Sigmoid colon (tissue), 4 donors: Measurements from ENCODE around the gene TIMM13.

ENCODE experiments used
- CTCF ChIP-seq, 4 experiments: fragments of 450-650 bp in 3 of 4; fragments of 200-600 bp in 1 of 4; IDR thresholded peaks; one replicate each; pipeline ENCODE4 v1.5.1; 2016 to 2019; ENCODE audit warnings: antibody characterized with exemption in 4 of 4, mild to moderate bottlenecking in 3 of 4, moderate library complexity in 2 of 4
- EP300 ChIP-seq, 4 donors: sonication (generic); formaldehyde crosslinking; IDR thresholded peaks; one replicate each; pipeline ENCODE4 v1.6.1; 2017; ENCODE audit warnings: antibody characterized with exemption in 4 of 4
- POLR2A ChIP-seq, 2 donors: fragments of 450-650 bp; IDR thresholded peaks; one replicate each; pipeline ENCODE4 v1.6.1; 2016; ENCODE audit warnings: antibody characterized with exemption in 2 of 2, mild to moderate bottlenecking in 2 of 2, moderate library complexity in 2 of 2

GRCh38 chr19:2446381-2446780, 19.0 kb upstream of the TIMM13 start:
- TF ChIP-seq CTCF (IDR thresholded peaks at IDR 0.05) (no peak), POLR2A (IDR thresholded peaks at IDR 0.05) (no peak), EP300 (IDR thresholded peaks at IDR 0.05) (no peak)
